K562 (cell line): ENCODE measurements around the gene STOX1. TPM values are rescaled to one million over a fixed set of nuclear protein-coding genes. Genes with fewer than 3 reads are reported as not detected.

Experiments used
- ATAC-seq: fragments of 200-7000 bp; cut with Tn5 transposase; 3 replicates; pipeline ENCODE4 v1.9.1; 2020; ENCODE audit warnings: moderate library complexity
- Bru-seq: library from RNA; stranded (reverse); fragments of 400-500 nt; gene quantifications from one replicate; lab custom pipeline; 2021; lab: Mats Ljungman, UMichigan
- BruChase-seq, 2 experiments: library from RNA; stranded (reverse); fragments of 400-500 nt; gene quantifications; one replicate each; lab custom pipeline; 2021; lab: Mats Ljungman, UMichigan
- BruUV-seq: library from RNA; stranded (reverse); fragments of 400-500 nt; replicated peaks from 2 replicates; lab custom pipeline; 2021; lab: Mats Ljungman, UMichigan
- CTCF ChIA-PET: fragments of 300-600 bp; formaldehyde crosslinking; extraction: SDS; loops from one replicate; lab custom pipeline; 2021; ENCODE audit warnings: low intra/inter-chr PET ratio; lab: Yijun Ruan, JAX
- POLR2A ChIA-PET: fragments of 300-600, 350-650 bp; sonication (Branson Sonifier 250); formaldehyde crosslinking; extraction: SDS; loops from one replicate; lab custom pipeline; 2021; ENCODE audit warnings: antibody characterized with exemption, inconsistent platforms; lab: Yijun Ruan, JAX
- DNase-seq, 4 experiments: peaks; one replicate each; pipeline versions ENCODE4 v3.0.0 to v3.0.0-alpha.2; 2011 to 2018; ENCODE audit warnings: low spot score in 3 of 4, mixed read lengths in 3 of 4; ENCODE audit errors: extremely low read depth in 1 of 4
- FAIRE-seq: peaks from 2 replicates; lab custom pipeline; 2011; peaks lifted over from hg19 to GRCh38; lab: Jason Lieb, UNC
- H2AFZ ChIP-seq: 2 replicates; pipeline ENCODE4 v1.6.0; 2011; ENCODE audit warnings: low read depth, low read length, control low read depth, inconsistent platforms
- H3K27ac ChIP-seq: fragments of 200-600 bp; 3 replicates; pipeline ENCODE4 v1.8.0; 2011; ENCODE audit warnings: low read depth, mild to moderate bottlenecking, control low read depth, inconsistent platforms, low read length, moderate library complexity, mixed read lengths; ENCODE audit errors: extremely low read depth
- H3K27me3 ChIP-seq, 2 experiments: fragments of 300-600 bp in 1 of 2; 2 replicates in 1 of 2; 3 replicates in 1 of 2; pipeline versions ENCODE4 v1.6.0 to v1.8.0; 2011; ENCODE audit warnings: inconsistent platforms in 2 of 2, low read length in 2 of 2, mild to moderate bottlenecking in 1 of 2, mixed read lengths in 1 of 2, moderate library complexity in 1 of 2; ENCODE audit not compliant: control insufficient read depth in 2 of 2, insufficient read depth in 2 of 2
- H3K36me3 ChIP-seq: fragments of 300-600 bp; 3 replicates; pipeline ENCODE4 v1.8.0; 2011; ENCODE audit warnings: mild to moderate bottlenecking, low read length, inconsistent platforms; ENCODE audit not compliant: control insufficient read depth, insufficient read depth
- H3K4me1 ChIP-seq, 2 experiments: fragments of 200-600 bp in 1 of 2; replicated peaks in 1 of 2; 2 replicates in 1 of 2; 3 replicates in 1 of 2; pipeline versions ENCODE4 v1.5.1 to v1.8.0; 2011; ENCODE audit warnings: inconsistent platforms in 2 of 2, low read length in 2 of 2, mild to moderate bottlenecking in 1 of 2, mixed read lengths in 1 of 2, moderate library complexity in 1 of 2; ENCODE audit not compliant: control insufficient read depth in 2 of 2, insufficient read depth in 2 of 2
- H3K4me2 ChIP-seq: 2 replicates; pipeline ENCODE4 v1.6.1; 2011; ENCODE audit warnings: low read length, control low read depth, inconsistent platforms, mixed read lengths; ENCODE audit not compliant: insufficient read depth
- H3K4me3 ChIP-seq: fragments of 200-600 bp; sonication (generic), shearing (Covaris generic); 2 replicates; pipeline ENCODE4 v1.5.1; 2016; ENCODE audit warnings: control low read depth, inconsistent platforms
- H3K79me2 ChIP-seq: fragments of 200-600 bp; 3 replicates; pipeline ENCODE4 v1.8.0; 2011; ENCODE audit warnings: low read length, inconsistent platforms; ENCODE audit not compliant: control insufficient read depth, insufficient read depth
- H3K9ac ChIP-seq, 2 experiments: 2 replicates each; pipeline versions ENCODE4 v1.6.0 to v1.6.1; 2011; ENCODE audit warnings: low read depth in 2 of 2, low read length in 2 of 2, control low read depth in 1 of 2, inconsistent platforms in 1 of 2, mild to moderate bottlenecking in 1 of 2, mixed read lengths in 1 of 2; ENCODE audit not compliant: insufficient read depth in 1 of 2
- H3K9me1 ChIP-seq: one replicate; pipeline ENCODE4 v1.6.0; 2011; ENCODE audit warnings: inconsistent platforms, mild to moderate bottlenecking, low read length, moderate library complexity; ENCODE audit not compliant: control insufficient read depth, insufficient read depth
- H3K9me3 ChIP-seq: replicated peaks from 2 replicates; pipeline ENCODE4 v1.5.1; 2011; ENCODE audit warnings: low read depth, low read length, inconsistent platforms; ENCODE audit not compliant: control insufficient read depth, insufficient read depth
- H4K20me1 ChIP-seq: replicated peaks from 2 replicates; pipeline ENCODE4 v1.6.1; 2011; ENCODE audit warnings: low read length, inconsistent platforms, mixed read lengths; ENCODE audit not compliant: control insufficient read depth, insufficient read depth
- ADNP ChIP-seq: fragments of 200-800 bp; sonication (Bioruptor generic); IDR thresholded peaks from 2 replicates; pipeline ENCODE4 v1.6.1; 2016; ENCODE audit warnings: missing genetic modification characterization, missing compliant biosample characterization
- BHLHE40 ChIP-seq: IDR thresholded peaks from 2 replicates; pipeline ENCODE4 v1.6.1; 2011; ENCODE audit warnings: low read length, improper control_type of control experiment
- EP400 ChIP-seq: fragments of 450-650 bp; IDR thresholded peaks from 2 replicates; pipeline ENCODE4 v1.6.1; 2017; ENCODE audit warnings: antibody characterized with exemption, mild to moderate bottlenecking, moderate library complexity
- HDAC1 ChIP-seq, 2 experiments: fragments of 450-650 bp; IDR thresholded peaks; 2 replicates each; pipeline ENCODE4 v1.6.1; 2016 to 2017; ENCODE audit warnings: inconsistent platforms in 1 of 2, mild to moderate bottlenecking in 1 of 2, moderate library complexity in 1 of 2
- HNRNPK ChIP-seq: fragments of 200-400 bp; formaldehyde crosslinking; IDR thresholded peaks from one replicate; pipeline ENCODE4 v1.6.1; 2018; ENCODE audit warnings: mild to moderate bottlenecking, low read depth, low read length; ENCODE audit not compliant: poor library complexity, severe bottlenecking
- ID3 ChIP-seq, 2 experiments: fragments of 250-450 bp in 1 of 2; fragments of 450-650 bp in 1 of 2; sonication (Bioruptor Pico) in 1 of 2; IDR thresholded peaks; 2 replicates each; pipeline versions ENCODE4 v1.6.1 to v1.8.0; 2016 to 2021; ENCODE audit warnings: mild to moderate bottlenecking in 2 of 2, moderate library complexity in 2 of 2, missing compliant biosample characterization in 1 of 2, missing genetic modification characterization in 1 of 2
- LEF1 ChIP-seq: fragments of 450-650 bp; IDR thresholded peaks from 2 replicates; pipeline ENCODE4 v1.6.1; 2016; ENCODE audit warnings: mild to moderate bottlenecking
- MTA2 ChIP-seq: fragments of 450-650 bp; IDR thresholded peaks from 2 replicates; pipeline ENCODE4 v1.6.1; 2016; ENCODE audit warnings: low read depth
- NCOA4 ChIP-seq: fragments of 450-650 bp; IDR thresholded peaks from 2 replicates; pipeline ENCODE4 v1.6.1; 2018; ENCODE audit warnings: mild to moderate bottlenecking; ENCODE audit not compliant: partially characterized antibody
- PRPF4 ChIP-seq: fragments of 200-400 bp; formaldehyde crosslinking; IDR thresholded peaks from one replicate; pipeline ENCODE4 v1.6.1; 2017; ENCODE audit warnings: low read length, low read depth, mild to moderate bottlenecking; ENCODE audit not compliant: insufficient read depth, poor library complexity, severe bottlenecking
- SNIP1 ChIP-seq: fragments of 450-650 bp; IDR thresholded peaks from 2 replicates; pipeline ENCODE4 v1.7.1; 2017; ENCODE audit warnings: low read depth, mild to moderate bottlenecking
- ZC3H4 ChIP-seq: sonication (generic); formaldehyde crosslinking; IDR thresholded peaks from 2 replicates; pipeline ENCODE4 v1.9.0; 2021; ENCODE audit warnings: missing genetic modification reagents, borderline replicate concordance
- ZNF644 ChIP-seq: fragments of 200-800 bp; sonication (Bioruptor generic); IDR thresholded peaks from 2 replicates; pipeline ENCODE4 v1.6.1; 2016; ENCODE audit warnings: low read depth, missing genetic modification characterization, missing compliant biosample characterization
- ZZZ3 ChIP-seq: fragments of 450-650 bp; IDR thresholded peaks from 2 replicates; pipeline ENCODE4 v1.6.1; 2016; ENCODE audit warnings: antibody characterized with exemption, mild to moderate bottlenecking, moderate library complexity
- WGBS: fragments of 100-300 bp; shearing (Covaris generic); methylation state at CpG from one replicate; pipeline ENCODE4 v1.1.6; 2016; ENCODE audit warnings: low coverage, mixed read lengths; ENCODE audit not compliant: insufficient coverage; ENCODE audit errors: missing lambda C conversion rate; 5-methylcytosine and 5-hydroxymethylcytosine counted together
- in situ Hi-C: fragments of 300-500 bp; cut with MboI; formaldehyde crosslinking; loops from 4 replicates; pipeline ENCODE4 v1.15.0; 2018; ENCODE audit warnings: inconsistent platforms, mixed read lengths
- intact Hi-C: fragments of 100-400 bp; cut with micrococcal nuclease; formaldehyde crosslinking; loops from 2 replicates; pipeline ENCODE4 v1.14.2; 2022
- long read RNA-seq, 3 experiments: library from polyadenylated mRNA in 2 of 3; library from RNA in 1 of 3; unstranded in 2 of 3; stranded (forward) in 1 of 3; transcript quantifications; one replicate each; pipeline ENCODE4 v2.0.0, GENCODE V29; 2019 to 2022
- polyA minus RNA-seq, 3 experiments: library from RNA; depleted of rRNA, polyadenylated mRNA; stranded (reverse); fragments of >200 nt; gene quantifications; 2 replicates each; pipeline ENCODE4 v1.2.3, GENCODE V29; 2011
- polyA plus RNA-seq, 8 experiments: library from polyadenylated mRNA; depleted of rRNA in 4 of 8; stranded (reverse) in 5 of 8; unstranded in 3 of 8; fragments of >200 nt; fragmentation: Nextera tagmentation in 2 of 8; fragmentation: Illumina TruSeq in 1 of 8; extraction: Ambion mirVana in 2 of 8; extraction: Trizol in 1 of 8; gene quantifications; 2 replicates each; pipeline versions ENCODE4 v1.2.1 to v1.2.3, GENCODE V29; 2011 to 2014; ENCODE audit warnings: inconsistent platforms in 1 of 8, missing spikeins in 1 of 8
- total RNA-seq, 7 experiments: library from RNA; depleted of rRNA in 6 of 7; stranded (reverse); fragments of >200 nt in 6 of 7; fragmentation: Illumina TruSeq in 2 of 7; extraction: Trizol in 2 of 7; gene quantifications; 2 replicates each; pipeline versions ENCODE4 v1.2.1 to v1.2.3, GENCODE V29; 2011 to 2021; ENCODE audit warnings: low replicate concordance in 1 of 7
- TF ChIP-seq, protein P1 (sequence below): fragments of 250-450 bp; sonication (Bioruptor Pico); IDR thresholded peaks from 2 replicates; pipeline ENCODE4 v1.5.1; 2021; ENCODE audit warnings: mild to moderate bottlenecking

Gene STOX1
- total RNA-seq (2011; cell fraction: chromatin; rRNA removed; ENCODE audit: low replicate concordance) = 0.28 TPM in 1 of 2 replicates, not detected in the other
- total RNA-seq (2011; cell fraction: nucleolus; rRNA removed) = 0.17 TPM in 1 of 2 replicates, not detected in the other
- total RNA-seq (2011; cell fraction: nucleoplasm; rRNA removed) = not detected in 2 replicates
- total RNA-seq (2014; rRNA removed) = 0.09 and 0.16 TPM in 2 replicates
- 0.47 and 0.48 TPM in 2 replicates for total RNA-seq (2014; rRNA removed; fragmentation: Illumina TruSeq; extraction: Trizol)
- total RNA-seq (2015; rRNA removed; fragmentation: Illumina TruSeq; extraction: Trizol) = 0.87 and 0.98 TPM in 2 replicates
- total RNA-seq (2021) = 0.29 and 0.42 TPM in 2 replicates
- polyA plus RNA-seq (2011; rRNA removed) = 0.23 and 0.39 TPM in 2 replicates
- polyA plus RNA-seq (2011; cell fraction: cytosol; rRNA removed) = 0.04 and 0.13 TPM in 2 replicates
- polyA plus RNA-seq (2011; cell fraction: nucleus; rRNA removed) = 0.09 and 0.13 TPM in 2 replicates
- 0.49 and 1.1 TPM in 2 replicates for polyA plus RNA-seq (2012)
- 0.29 and 0.36 TPM in 2 replicates for polyA plus RNA-seq (2014; fragmentation: Illumina TruSeq; extraction: Trizol)
- under 1 TPM; 0.13 to 0.20 TPM for polyA plus RNA-seq (2014; fragmentation: Nextera tagmentation; extraction: Ambion mirVana)
- polyA plus RNA-seq (2014; rRNA removed) = 0.09 and 1.1 TPM in 2 replicates
- 0.53 and 0.57 TPM in 2 replicates for polyA minus RNA-seq (2011; rRNA and poly(A)+ RNA removed)
- not detected in 2 replicates for polyA minus RNA-seq (2011; cell fraction: cytosol; rRNA and poly(A)+ RNA removed)
- 0.11 and 0.13 TPM in 2 replicates for polyA minus RNA-seq (2011; cell fraction: nucleus; rRNA and poly(A)+ RNA removed)
- Bru-seq, nascent RNA = percentile 30 among the genes with signal in this experiment
- percentile 28 among the genes with signal in this experiment for BruChase-seq, experiment 1, labeled RNA remaining after a 2-hour chase
- percentile 27 among the genes with signal in this experiment for BruChase-seq, experiment 2, labeled RNA remaining after a 6-hour chase
- long read RNA-seq, experiment 1, partial matches to known transcripts = 0 of 1 reads
- long read RNA-seq, experiment 1, other reads (novel, unspliced or antisense) = 1 of 1 reads
- long read RNA-seq, experiment 2 = 0 reads
- long read RNA-seq, experiment 3 = 0 reads

DNA sequence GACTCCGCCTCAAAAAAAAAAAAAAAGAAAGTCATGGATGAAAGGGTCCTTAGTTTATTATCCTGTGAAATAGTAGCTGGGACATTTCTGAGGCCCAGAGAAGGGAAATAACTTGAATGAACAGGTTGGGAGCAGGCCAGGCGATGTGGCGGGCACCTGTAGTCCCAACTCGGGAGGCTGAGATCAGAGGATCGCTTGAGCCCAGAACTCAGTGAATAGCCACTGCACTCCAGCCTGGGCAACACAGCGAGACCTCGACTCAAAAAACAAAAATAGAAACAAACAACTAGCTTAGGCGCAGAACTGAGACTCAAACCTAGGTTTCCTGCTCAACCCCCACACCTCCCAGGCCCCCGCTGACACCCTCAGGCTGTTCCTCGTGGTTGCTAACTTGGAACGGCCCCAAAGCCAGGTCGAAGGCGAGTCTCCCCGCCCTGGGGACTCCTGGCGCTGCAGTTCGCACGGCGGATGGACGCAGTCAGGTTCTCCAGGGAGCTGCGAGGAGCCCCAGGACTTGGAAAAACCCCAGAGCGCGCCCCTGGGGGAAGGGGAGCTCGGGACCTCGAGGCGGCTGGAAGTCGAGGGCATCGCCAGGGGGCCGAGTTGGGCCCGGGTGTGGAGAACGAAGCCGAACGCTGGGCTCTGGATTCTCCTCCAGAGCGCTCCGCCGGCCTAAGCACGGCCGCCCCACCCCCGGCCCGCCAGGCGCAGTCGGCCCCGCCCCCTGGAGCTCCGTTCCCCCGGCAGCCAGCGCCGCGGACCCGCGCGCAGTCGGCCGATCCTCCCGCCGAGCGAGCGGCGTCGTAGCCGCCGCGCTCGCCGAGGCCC is at the start of gene STOX1:
STOX1 (plus strand) TSS at position 768 of the 828 bp plus-strand sequence. CDS start 93 bp downstream, outside the sequence.
- peaks cover 24 to 31% of the 10 kb centered on the region in 2 experiments; a peak in 4 of 5 replicates for H3K27me3 ChIP-seq
- peak within 1 kb of the TSS; percentile 63 to 96 for H3K9ac ChIP-seq
- peaks cover 3 to 21% of the 10 kb centered on the region in 2 experiments; a peak in 3 of 5 replicates for H3K4me1 ChIP-seq
- peak within 1 kb of the TSS; percentile 58 for H3K4me3 ChIP-seq
- DNase-seq = peak; percentile 83 to 95 (median 88)
- peak; percentile 40 for FAIRE-seq
- no peaks in the 10 kb centered on the region for H3K9me1 ChIP-seq
- no peaks in the 10 kb centered on the region for H4K20me1 ChIP-seq
- peak within 1 kb of the TSS; percentile 84 for H3K4me2 ChIP-seq
- ChIA-PET CTCF (interaction anchor here (1.0 kb wide), 1 partner anchor 35 kb away, joined by 3 read pairs; no protein-coding TSS in a partner anchor), POLR2A (interaction anchor here (0.7 to 2.4 kb wide), 6 partner anchors 9 to 129 kb away, joined by 3 to 8 read pairs (median 4); partner anchors contain the start of gene DDX21)
- no peaks in the 10 kb centered on the region for H3K36me3 ChIP-seq
- no peaks in the 10 kb centered on the region for H3K79me2 ChIP-seq
- H3K27ac ChIP-seq = peak within 1 kb of the TSS; percentile 10; the same call in 1 of the 3 replicates
- in situ Hi-C loops (no loop called here), intact Hi-C loops (no loop called here)
- WGBS = 6% methylated on average over 59 of the region's 63 CpGs
- H2AFZ ChIP-seq = peak within 1 kb of the TSS; percentile 98
- no peaks in the 10 kb centered on the region for H3K9me3 ChIP-seq
- no TSS peak for BruUV-seq
- ATAC-seq = peak; percentile 90
- TF ChIP-seq ZZZ3 (no peak), BHLHE40 (no peak), ZC3H4 (CRISPR knock-in tag) (no peak), NCOA4 (no peak), HNRNPK (no peak), ADNP (tag) (no peak), ID3 (CRISPR knock-in tag; IDR thresholded peaks at IDR 0.05) (no peak), ID3 (tag; IDR thresholded peaks at IDR 0.05) (no peak), ZNF644 (no peak), LEF1 (no peak), HDAC1 (IDR thresholded peaks at IDR 0.05) (peak in 1 of 2 experiments; percentile 40; a peak in 1 of 4 replicates), PRPF4 (no peak), SNIP1 (no peak), MTA2 (no peak), EP400 (0 out of 2 replicates have a peak, but pooled peaks have one; percentile 34)
- TF ChIP-seq, protein P1, sequence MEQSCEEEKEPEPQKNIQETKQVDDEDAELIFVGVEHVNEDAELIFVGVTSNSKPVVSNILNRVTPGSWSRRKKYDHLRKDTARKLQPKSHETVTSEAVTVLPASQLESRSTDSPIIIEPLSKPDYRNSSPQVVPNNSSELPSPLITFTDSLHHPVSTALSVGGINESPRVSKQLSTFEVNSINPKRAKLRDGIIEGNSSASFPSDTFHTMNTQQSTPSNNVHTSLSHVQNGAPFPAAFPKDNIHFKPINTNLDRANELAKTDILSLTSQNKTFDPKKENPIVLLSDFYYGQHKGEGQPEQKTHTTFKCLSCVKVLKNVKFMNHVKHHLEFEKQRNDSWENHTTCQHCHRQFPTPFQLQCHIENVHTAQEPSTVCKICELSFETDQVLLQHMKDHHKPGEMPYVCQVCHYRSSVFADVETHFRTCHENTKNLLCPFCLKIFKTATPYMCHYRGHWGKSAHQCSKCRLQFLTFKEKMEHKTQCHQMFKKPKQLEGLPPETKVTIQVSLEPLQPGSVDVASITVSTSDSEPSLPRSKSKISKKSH (CRISPR knock-in tag) = no peak
